Brain pericyte (primary cell): ENCODE measurements around the gene AP2A1.

Experiments used
- DNase-seq: peaks from one replicate; pipeline ENCODE4 v3.0.0-alpha.2; 2012; ENCODE audit warnings: low read depth, low spot score

AP2A1 gene

DNA sequence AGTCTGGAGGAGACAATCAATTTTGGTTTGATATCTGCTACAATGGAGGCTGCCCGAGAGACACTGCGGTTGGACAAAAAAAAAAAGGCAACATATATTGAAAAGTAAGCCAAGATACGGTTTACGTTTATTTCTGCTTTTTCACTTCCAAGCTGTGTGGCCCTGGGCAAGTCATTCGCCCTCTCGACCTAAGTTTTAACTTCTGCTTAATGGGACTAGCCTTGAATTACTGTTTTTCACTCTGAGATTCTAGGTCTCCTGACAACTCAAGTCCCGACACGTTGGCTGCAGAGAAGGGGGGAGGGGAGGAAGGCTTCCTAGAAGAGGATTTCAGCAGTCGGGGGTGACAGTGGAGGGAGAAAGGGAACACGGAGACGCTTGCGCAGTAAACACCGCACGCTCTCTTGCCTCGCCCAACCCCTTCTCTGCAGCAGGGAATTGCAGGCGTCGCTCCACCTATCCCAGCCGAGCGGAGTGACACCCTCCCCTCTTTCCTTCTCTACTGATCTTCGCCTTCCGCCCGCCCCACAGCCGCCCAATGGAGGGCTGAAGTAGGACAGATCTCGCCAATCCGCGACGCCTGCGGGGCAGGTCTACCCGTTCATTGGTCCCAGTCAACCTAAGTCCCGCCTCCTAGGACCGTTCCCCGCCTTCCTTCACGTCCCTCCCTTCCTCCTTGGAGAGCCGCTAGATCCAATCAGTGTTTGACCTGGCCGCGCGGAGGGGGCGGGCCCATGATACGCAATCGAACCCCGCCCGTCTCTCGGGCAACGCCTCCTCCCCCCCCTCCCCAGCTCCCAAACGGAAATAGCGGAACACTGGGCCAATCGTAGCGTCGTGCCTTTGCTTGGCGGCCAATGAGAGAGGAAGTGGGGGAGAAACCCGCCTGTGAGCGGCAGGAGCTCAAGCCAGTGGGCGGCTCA, 533 bp upstream of the AP2A1 start:
- DNase-seq: peak; percentile 100

DNA sequence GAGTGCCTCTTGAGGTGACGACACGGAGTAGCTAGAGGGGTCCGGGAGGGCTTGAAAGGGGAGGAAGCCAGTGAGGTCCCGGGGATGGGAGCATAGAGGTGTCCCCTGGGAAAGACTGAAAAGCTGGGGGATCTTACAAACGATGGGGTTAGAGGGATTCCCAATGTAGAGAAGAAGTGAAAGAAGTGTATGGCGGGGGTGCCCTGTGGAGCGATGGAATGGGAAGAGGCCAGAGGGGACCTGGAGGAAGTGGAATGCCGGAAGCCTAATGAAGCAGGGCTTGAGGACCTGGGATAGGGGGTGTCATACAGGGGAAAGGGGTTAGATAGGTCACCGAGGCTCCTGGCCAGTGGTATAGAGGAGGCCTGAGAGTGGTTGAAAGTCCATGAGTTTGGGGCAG, 580 bp downstream of the AP2A1 start:
- DNase-seq: no peak

- DNase-seq: no peak
Measured at GRCh38 chr19:49767967-49768581, 1.3 kb downstream of the AP2A1 start.

DNA sequence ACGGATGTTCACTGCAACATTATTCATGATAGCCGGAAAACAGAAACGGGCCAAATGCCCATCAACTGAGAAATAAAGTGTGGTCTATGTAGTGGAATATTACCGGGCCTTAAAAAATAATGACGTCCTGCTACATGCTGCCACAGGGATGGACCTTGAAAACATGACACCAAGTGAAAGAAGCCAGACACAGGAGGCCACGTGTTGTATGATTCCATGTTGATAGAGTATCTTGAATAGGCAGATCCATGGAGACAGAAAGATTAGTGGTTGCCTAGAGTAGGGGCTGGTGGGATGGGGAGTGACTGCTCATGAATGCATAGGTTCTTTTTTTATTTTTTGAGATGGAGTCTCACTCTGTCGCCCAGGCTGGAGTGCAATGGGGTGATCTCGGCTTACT, 3.7 kb downstream of the AP2A1 start:
- DNase-seq: no peak

DNA sequence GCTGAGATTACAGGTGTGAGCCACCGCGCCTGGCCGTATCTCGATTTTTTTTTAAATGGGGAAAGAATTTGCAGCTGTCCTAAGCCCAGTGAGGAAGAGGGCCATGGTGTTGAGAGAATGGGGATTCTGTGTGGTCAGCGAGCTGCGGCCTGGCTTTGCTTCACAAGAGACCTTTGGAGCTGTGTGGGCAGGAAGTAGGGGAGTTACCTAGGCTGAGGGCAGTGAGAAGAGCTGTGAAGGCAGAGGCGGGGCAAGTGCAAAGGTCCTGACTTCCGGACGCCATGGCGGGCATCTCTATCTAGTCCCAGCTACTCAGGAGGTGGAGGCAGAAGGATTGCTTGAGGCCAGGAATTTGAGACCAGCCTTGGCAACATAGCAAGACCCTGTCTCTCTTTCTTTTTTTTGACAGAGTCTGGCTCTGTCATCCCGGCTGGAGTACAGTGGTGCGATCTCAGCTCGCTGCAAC, 4.9 kb downstream of the AP2A1 start:
- DNase-seq: no peak

DNA sequence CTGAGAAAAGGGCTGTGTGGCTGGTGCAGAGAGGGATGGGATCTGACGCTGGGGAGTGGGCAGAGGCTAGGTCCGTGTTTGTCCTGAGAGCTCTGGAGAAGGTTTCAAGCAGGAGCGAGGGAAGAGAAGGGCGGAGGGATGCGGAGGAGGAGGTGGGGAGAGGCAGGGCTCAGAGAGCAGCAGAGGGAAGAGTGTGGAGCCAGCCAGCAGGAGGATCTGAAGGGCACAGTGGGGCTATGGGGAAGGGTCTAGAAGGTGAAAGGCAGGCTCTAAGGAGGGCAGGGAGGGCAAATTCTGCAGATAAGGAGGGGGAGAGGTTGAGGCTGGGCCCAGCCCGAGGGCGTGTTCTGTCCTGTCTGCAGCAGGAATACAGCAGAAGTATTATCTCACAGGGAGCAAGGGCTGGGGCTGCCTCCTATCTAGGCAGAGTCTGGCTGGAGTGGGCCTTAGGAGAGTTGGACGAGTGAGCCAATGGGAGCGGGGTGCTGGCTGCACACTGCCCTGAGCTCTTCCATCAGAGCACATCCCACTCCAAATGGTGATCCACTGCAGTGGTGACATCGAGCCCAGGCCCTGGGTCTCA, 6.1 kb downstream of the AP2A1 start:
- no peak for DNase-seq

DNA sequence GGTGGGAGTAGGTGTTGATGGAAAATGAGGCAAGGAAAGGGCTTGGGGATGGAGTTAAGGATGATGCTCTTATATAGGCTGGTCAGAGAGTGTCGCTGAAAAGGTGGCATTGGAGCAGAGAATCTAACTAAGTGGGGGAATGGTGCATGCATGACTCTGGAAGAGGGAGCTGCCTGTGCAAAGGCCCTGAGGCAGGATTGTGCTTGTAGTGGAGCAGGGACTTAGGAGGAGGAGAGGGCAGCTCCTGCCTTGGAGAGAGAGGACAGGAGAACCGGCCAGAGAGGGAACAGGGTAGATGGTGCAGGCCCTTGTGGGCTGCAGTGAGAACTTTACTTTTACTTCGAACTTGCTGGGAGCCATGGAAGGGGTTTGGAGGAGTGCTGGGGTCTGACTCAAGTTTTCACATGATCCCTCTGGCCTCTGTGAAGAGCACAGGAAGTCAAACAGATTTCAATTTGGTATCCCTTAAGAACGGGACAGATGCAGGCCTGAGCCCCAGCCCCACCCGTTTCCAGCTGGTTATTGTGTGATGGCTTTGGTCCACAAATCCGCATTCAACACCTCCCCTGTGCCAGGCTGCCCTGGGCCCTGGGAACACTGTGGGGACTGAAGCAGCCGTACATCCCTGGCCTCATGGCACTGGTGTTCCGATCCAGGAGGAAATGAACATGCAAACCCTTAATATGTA, 7.0 kb downstream of the AP2A1 start:
- no peak for DNase-seq

DNA sequence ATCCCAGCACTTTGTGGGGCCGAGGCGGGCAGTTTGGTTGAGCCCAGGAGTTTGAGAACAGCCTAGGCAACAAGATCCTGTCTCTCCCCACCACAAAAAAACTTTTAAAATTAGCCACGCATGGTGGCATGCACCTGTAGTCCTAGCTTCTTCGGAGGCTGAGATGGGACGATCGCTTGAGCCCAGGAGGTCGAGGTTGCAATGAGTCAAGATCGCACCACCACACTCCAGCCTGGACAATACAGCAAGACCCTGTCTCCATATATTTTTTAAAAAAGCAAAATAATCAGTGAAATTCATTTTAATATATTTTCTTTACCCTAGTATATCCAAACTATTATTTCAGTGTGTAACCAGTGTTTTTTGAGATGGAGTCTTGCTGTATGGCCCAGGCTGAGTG, 8.2 kb downstream of the AP2A1 start:
- no peak for DNase-seq

GRCh38 chr19:49775742-49776370, 9.1 kb downstream of the AP2A1 start:
- DNase-seq: no peak

GRCh38 chr19:49776371-49776764, 9.6 kb downstream of the AP2A1 start:
- DNase-seq: no peak

- no peak for DNase-seq
Measured at GRCh38 chr19:49779731-49780555, 13.1 kb downstream of the AP2A1 start.

DNA sequence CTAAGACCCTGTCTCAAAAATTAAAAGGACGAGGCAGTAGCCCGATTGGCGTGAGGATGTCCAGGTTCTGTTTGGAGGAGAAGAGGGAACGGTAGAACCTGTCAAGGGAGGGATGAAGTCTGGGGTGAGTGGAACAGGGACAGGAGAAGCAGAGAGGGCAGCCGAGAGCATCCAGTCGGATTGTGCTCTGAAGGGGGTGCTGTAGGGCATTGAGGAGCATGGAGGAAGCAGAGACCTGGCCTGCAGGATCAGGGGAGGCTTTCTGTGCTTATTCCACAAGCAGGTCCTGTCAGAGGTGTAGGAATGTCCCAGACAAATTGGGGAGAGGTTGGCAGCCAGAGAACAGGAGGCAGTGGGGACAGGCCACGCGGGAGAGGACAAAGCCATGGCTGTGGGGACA, 14.1 kb downstream of the AP2A1 start:
- no peak for DNase-seq

GRCh38 chr19:49781394-49781793, 14.6 kb downstream of the AP2A1 start:
- no peak for DNase-seq

- DNase-seq: no peak
Measured at GRCh38 chr19:49782515-49782914, 15.7 kb downstream of the AP2A1 start.

- DNase-seq: no peak
Measured at GRCh38 chr19:49786376-49786820, 19.6 kb downstream of the AP2A1 start.

GRCh38 chr19:49787746-49788145, 20.9 kb downstream of the AP2A1 start:
- DNase-seq: no peak

GRCh38 chr19:49788857-49789256, 22.1 kb downstream of the AP2A1 start:
- no peak for DNase-seq

DNA sequence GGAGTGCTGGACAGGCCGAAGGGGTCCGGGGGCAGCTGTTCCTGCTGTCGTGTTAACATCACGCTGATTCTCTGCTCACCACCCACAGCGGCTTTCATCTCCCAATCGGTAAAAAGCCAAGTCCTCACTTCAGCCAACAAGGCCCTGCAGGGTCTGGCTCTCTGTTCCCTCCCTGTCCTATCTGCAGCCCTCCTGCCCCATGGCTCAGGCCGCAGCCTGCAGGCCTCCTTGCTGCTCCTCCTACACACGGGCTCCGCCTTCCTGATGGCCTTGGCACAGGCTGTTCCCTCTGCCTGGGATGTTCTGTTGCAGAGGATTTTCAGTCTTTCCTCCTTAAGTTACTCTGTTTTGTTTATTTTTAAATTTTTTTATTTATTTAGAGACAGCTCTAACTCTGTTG, 24.1 kb downstream of the AP2A1 start:
- DNase-seq: no peak

DNA sequence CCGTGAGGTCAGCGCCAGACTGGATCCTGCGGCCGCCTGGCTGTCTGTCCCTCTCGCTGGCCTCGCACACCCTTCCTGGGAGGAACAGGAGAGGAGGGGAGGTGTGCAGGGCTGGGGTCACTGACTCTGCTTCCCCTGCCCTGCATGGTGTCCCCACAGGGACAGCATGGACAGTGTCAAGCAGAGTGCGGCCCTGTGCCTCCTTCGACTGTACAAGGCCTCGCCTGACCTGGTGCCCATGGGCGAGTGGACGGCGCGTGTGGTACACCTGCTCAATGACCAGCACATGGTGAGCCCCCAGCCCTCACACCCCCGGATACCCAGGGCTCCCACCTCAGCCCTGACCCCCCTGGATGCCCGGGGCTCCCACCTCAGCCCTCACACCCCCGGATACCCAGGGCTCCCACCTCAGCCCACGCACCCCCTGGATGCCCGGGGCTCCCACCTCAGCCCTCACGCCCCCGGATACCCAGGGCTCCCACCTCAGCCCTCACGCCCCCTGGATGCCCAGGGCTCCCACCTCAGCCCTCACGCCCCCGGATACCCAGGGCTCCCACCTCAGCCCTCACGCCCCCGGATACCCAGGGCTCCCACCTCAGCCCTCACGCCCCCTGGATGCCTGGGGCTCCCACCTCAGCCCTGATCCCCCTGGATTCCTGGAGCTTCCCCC, 25.1 kb downstream of the AP2A1 start:
- no peak for DNase-seq
